Activated naive CD8-positive, alpha-beta T cell treated with anti-CD3 and anti-CD28 coated beads for 36 hours (primary cell): ENCODE results near the gene ACAP3. TPM values are rescaled to one million over a fixed set of nuclear protein-coding genes. Genes with fewer than 3 reads are reported as not detected.

Experiments
- DNase-seq: peaks from one replicate; pipeline ENCODE4 v3.0.0; 2021
- H3K27ac Mint-ChIP-seq: one replicate; pipeline ENCODE4 v1.8.0; 2022; ENCODE audit warnings: mild to moderate bottlenecking, moderate library complexity, mixed read lengths
- H3K27me3 Mint-ChIP-seq: one replicate; pipeline ENCODE4 v1.8.0; 2022; ENCODE audit warnings: mild to moderate bottlenecking, mixed read lengths
- H3K36me3 Mint-ChIP-seq: one replicate; pipeline ENCODE4 v1.8.0; 2021; ENCODE audit warnings: mild to moderate bottlenecking, mixed read lengths
- H3K4me1 Mint-ChIP-seq: one replicate; pipeline ENCODE4 v1.8.0; 2021; ENCODE audit warnings: mixed read lengths
- H3K4me3 Mint-ChIP-seq: one replicate; pipeline ENCODE4 v1.8.0; 2022; ENCODE audit warnings: mild to moderate bottlenecking, moderate library complexity, mixed read lengths
- H3K9me3 Mint-ChIP-seq: one replicate; pipeline ENCODE4 v1.8.0; 2022; ENCODE audit warnings: mixed read lengths
- total RNA-seq, 2 experiments: library from RNA; stranded (reverse); gene quantifications; one replicate each; pipeline ENCODE4 v1.2.3, GENCODE V29; 2021

Gene ACAP3, protein sequence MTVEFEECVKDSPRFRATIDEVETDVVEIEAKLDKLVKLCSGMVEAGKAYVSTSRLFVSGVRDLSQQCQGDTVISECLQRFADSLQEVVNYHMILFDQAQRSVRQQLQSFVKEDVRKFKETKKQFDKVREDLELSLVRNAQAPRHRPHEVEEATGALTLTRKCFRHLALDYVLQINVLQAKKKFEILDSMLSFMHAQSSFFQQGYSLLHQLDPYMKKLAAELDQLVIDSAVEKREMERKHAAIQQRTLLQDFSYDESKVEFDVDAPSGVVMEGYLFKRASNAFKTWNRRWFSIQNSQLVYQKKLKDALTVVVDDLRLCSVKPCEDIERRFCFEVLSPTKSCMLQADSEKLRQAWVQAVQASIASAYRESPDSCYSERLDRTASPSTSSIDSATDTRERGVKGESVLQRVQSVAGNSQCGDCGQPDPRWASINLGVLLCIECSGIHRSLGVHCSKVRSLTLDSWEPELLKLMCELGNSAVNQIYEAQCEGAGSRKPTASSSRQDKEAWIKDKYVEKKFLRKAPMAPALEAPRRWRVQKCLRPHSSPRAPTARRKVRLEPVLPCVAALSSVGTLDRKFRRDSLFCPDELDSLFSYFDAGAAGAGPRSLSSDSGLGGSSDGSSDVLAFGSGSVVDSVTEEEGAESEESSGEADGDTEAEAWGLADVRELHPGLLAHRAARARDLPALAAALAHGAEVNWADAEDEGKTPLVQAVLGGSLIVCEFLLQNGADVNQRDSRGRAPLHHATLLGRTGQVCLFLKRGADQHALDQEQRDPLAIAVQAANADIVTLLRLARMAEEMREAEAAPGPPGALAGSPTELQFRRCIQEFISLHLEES
- total RNA-seq = 10 to 100 TPM; 26.6 to 28.4 TPM

DNA sequence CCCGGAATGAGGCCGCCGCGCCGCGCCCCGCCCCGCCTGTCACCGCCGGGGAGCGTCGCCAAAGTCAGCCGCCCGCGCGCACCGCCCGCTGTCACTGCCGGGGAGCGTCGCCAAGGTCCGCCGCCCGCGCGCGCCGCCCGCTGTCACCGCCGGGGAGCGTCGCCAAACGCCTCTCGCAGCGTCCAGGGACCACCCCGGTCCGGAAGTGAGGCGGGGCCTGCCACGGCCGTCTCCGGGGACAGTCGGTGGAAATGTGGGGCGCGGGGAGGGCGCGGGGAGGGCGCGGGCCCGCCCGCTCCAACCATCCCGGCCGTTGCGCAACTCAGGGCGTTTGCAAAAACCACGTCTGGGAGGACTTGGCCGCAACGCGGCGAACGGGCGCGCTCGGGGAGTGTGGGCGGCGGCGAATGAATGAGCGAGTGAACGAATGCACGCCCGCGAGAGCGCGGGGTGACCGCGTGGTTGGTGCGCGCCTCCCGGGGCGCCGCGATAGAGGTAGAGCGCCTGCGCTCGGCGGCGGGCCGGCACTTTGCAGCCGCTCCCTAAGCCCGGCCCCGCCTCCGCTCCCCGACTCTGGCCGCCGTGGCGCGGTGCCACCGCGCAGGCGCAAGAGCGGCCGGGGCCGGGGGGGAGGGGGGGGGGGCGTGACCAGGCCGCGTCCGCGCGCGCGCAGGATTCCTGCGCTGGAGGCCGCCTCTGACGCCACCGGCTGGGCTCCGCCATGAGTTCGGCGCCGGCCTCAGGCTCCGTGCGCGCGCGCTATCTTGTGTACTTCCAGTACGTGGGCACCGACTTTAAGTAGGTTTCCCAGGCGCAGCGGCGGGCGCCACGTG is at the start of gene ACAP3, which contains the start of gene PUSL1:
TSS of gene ACAP3 (minus strand) at position 8 of the 833 bp plus-strand sequence. CDS start 115 bp downstream, outside the sequence.
TSS of gene PUSL1 (plus strand) at position 675 of the 833 bp plus-strand sequence. CDS start at position 722, 47 bp downstream.
- Mint-ChIP-seq H3K27me3 (no peaks in the 10 kb centered on the region), H3K27ac (peak within 1 kb of the TSS; percentile 86), H3K4me3 (peak within 1 kb of the TSS; percentile 85), H3K4me1 (peaks cover 20% of the 10 kb centered on the region), H3K36me3 (no peaks in the 10 kb centered on the region), H3K9me3 (no peaks in the 10 kb centered on the region)
- peak; percentile 94 for DNase-seq

DNA sequence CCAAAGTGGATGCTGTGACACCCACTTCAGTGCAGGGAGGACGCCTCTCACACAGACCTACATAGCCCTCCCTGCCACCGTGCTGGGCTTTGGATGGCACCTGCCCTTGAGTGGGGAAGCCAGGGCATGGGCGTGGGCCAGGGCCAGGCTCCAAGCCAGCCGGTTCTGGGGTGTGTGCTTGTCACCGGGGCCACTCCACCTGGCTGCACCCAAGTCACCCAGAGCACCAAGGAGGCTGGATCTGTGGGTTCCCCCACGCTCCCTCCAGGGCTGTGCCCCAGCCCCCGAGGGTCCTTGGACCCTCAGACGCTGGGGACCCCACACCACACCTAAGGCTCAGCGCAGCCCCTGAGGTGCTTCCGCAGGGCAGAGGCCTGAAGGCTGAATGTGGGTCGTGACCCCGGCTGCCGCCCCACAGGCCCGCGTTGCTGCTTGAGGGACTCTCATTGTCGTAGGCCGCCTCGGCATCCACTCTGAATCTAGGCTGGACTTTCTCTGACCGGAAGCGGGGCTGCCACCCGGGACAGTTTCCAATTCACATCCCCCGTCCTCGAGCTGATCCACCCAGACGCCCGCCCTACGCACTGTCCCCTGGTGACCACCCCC is 49.2 kb upstream of the ACAP3 start:
- no peaks in the 10 kb centered on the region for H3K36me3 Mint-ChIP-seq
- H3K4me3 Mint-ChIP-seq = no peak overlapping the region
- no peaks in the 10 kb centered on the region for H3K9me3 Mint-ChIP-seq
- peaks cover 14% of the 10 kb centered on the region for H3K4me1 Mint-ChIP-seq
- no peak overlapping the region for H3K27ac Mint-ChIP-seq
- DNase-seq = no peak
- H3K27me3 Mint-ChIP-seq = peaks cover 19% of the 10 kb centered on the region

DNA sequence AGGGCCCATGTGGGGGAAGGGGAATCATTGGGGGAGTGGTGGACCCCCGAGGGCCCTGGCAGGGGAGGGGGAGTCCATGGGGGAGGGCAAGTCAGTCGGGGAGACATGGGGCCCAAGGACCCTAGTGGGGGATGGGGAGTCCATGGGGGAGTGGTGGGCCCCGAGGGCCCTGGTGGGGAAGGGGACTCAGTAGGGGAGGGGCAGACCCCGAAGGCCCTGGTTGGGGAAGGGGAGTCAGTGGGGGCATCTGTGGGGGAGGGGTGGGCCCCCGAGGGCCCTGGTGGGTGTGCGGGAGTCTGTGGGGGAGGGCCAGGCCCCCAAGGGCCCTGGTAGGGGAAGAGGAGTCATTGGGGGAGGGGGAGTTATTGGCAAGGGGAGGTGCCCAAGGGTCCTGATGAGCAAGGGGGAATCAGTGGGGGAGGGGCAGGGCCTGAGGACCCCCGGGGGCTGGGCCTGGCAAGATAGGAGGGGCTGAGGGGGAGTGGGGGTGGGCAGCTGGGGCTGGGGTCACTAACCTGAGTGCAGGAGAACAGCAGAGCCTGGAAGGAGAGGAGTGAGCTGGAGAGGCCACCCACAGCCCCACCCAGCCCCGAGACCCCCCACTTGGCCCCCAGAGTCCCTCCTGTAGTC is 48.6 kb upstream of the ACAP3 start:
- no peak overlapping the region for H3K4me3 Mint-ChIP-seq
- no peaks in the 10 kb centered on the region for H3K9me3 Mint-ChIP-seq
- peaks cover 14% of the 10 kb centered on the region for H3K4me1 Mint-ChIP-seq
- no peak for DNase-seq
- peaks cover 19% of the 10 kb centered on the region for H3K27me3 Mint-ChIP-seq
- H3K27ac Mint-ChIP-seq = no peak overlapping the region
- no peaks in the 10 kb centered on the region for H3K36me3 Mint-ChIP-seq

DNA sequence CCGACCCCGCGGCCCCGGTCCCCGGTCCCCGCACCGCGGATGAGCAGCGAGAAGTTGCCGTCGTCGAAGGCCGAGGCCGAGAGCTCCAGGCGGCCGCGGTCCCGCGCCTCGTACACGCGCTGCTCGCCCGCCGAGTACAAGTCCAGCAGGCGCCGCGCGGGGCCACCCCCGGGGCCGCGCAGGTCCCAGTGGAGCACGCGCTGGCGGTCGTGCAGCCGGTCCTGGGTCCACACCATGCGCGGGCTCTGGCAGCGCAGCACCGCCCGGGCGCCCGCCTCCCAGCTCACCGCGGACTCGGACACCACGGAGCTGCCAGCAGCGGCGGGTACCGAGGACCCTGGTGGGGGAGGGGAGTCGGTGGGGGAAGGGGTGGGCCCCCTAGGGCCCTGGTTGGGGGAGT is 47.7 kb upstream of the ACAP3 start:
- peaks cover 14% of the 10 kb centered on the region for H3K4me1 Mint-ChIP-seq
- H3K27me3 Mint-ChIP-seq = peaks cover 19% of the 10 kb centered on the region
- no peaks in the 10 kb centered on the region for H3K36me3 Mint-ChIP-seq
- no peaks in the 10 kb centered on the region for H3K9me3 Mint-ChIP-seq
- H3K4me3 Mint-ChIP-seq = no peak overlapping the region
- peak; percentile 39 for DNase-seq
- no peak overlapping the region for H3K27ac Mint-ChIP-seq

DNA sequence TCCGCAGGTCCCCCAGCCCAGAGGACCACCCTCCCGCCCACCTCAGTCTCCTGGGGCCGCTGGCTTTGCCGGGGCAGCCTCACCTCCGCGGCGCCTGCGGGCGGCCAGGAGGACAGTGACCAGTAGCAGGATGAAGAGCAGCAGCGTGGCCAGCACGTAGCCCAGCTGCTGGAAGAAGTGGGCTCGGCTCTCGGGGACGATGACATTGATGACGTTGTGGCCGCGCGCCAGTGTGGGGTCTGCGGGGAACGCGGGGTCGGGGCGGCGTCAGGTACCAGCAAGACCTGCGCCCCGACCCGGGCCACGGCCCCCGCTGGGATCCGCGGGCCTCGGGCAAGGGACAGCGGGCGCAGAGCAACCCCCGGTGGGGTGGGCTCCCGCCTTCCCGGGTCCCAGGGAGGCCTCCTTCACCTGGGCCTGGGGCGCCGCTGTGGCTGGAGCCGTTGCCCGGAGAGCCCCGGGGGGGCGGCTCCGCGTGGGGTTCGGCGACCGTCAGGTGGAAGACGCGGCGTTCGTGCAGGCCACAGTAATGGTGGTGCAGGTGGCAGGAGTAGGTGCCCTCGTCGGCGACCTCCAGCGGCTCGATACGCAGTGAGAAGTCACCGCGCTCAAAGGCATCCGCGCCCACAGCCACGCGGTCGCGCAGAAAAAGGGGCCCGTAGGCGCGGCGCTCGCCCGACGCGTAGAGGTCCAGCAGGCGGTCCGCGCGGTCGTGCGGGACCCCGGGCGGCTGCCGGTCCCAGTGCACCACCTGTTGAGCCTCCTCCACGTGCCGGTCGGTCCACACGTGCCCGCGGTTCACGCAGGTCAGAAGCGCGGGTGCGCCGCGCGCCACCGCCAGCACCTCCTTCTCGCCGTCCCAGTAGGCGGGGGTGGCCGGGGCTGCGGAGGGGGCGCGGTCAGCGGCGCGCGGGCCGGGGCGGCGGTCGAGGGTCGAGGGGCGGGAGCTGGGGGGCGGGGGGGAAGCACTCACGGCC is 46.8 kb upstream of the ACAP3 start:
- Mint-ChIP-seq H3K4me1 (peaks cover 12% of the 10 kb centered on the region), H3K9me3 (no peaks in the 10 kb centered on the region), H3K36me3 (no peaks in the 10 kb centered on the region), H3K27ac (no peak overlapping the region), H3K4me3 (peak overlapping the region; percentile 29), H3K27me3 (peaks cover 19% of the 10 kb centered on the region)
- no peak for DNase-seq

DNA sequence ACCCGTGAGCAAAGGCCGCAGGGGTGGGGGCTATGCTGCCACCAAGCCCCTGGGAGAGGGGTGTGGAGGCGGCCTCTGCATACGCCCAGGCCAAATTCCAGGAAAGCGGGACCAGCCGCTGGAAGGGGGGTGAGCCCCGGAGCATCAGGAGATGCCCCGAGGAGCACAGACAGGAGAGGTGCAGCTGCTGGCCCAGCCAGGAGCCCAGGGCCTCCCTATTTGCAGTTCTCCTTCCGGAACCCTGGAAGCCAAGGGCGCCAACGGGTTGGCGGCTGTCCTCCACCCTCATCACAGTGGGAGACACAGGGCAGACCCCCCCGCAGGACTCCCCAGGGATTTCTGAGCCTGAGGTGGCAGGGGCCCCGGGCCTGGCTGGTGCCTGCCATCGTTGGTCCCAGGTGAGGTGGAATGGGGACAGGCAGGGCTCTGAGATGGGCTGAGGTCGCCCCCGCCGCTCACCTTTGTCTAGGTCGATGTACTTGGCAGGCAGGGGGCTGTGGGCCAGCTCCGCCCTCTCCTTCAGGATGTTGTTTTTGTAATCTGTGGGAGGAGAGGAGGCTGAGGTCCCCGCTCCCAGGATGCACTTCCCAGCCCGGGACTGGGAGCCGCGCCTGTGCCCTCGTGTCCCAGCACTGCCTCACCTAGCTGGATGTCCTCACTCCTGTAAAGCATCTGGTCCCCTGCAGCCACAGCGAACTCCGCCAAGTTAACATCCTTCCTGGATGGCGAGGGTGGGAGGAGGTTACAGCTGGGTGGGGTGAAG is 45.8 kb upstream of the ACAP3 start:
- Mint-ChIP-seq H3K27me3 (peaks cover 19% of the 10 kb centered on the region), H3K27ac (no peak overlapping the region), H3K4me1 (peaks cover 5% of the 10 kb centered on the region), H3K36me3 (no peaks in the 10 kb centered on the region), H3K4me3 (no peak overlapping the region), H3K9me3 (no peaks in the 10 kb centered on the region)
- no peak for DNase-seq

DNA sequence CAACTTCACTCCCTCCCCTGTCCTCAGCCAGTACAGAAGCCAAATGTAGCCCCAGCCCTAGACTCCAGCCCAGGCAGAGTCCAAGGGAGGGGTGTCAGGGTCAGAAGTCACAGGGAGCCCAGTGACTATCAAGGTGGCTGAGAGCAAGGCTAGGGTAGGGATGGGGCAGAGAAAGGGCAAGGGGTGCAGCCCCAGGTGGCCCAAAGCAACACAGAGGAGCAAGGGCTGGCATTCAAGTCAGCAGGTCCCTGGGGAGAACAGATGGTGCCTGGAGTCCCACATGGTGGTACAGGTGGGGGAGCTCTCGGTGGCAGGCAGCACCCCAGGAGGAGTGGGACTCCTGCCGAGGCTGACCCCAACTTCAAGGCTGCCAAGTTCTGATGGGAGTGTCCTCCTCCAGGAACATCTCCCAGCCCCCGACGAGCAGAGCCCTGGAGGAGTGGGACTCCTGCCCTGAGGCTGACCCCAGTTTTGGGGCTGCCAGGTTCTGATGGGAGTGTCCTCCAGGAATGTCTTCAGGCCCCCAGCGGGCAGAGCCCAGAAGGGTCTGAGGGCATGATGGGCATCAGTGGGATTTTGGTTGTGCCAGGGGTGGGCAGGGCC is 45.2 kb upstream of the ACAP3 start:
- peaks cover 19% of the 10 kb centered on the region for H3K27me3 Mint-ChIP-seq
- H3K36me3 Mint-ChIP-seq = no peaks in the 10 kb centered on the region
- no peaks in the 10 kb centered on the region for H3K9me3 Mint-ChIP-seq
- no peak for DNase-seq
- peaks cover 2% of the 10 kb centered on the region for H3K4me1 Mint-ChIP-seq
- H3K4me3 Mint-ChIP-seq = no peak overlapping the region
- no peak overlapping the region for H3K27ac Mint-ChIP-seq

DNA sequence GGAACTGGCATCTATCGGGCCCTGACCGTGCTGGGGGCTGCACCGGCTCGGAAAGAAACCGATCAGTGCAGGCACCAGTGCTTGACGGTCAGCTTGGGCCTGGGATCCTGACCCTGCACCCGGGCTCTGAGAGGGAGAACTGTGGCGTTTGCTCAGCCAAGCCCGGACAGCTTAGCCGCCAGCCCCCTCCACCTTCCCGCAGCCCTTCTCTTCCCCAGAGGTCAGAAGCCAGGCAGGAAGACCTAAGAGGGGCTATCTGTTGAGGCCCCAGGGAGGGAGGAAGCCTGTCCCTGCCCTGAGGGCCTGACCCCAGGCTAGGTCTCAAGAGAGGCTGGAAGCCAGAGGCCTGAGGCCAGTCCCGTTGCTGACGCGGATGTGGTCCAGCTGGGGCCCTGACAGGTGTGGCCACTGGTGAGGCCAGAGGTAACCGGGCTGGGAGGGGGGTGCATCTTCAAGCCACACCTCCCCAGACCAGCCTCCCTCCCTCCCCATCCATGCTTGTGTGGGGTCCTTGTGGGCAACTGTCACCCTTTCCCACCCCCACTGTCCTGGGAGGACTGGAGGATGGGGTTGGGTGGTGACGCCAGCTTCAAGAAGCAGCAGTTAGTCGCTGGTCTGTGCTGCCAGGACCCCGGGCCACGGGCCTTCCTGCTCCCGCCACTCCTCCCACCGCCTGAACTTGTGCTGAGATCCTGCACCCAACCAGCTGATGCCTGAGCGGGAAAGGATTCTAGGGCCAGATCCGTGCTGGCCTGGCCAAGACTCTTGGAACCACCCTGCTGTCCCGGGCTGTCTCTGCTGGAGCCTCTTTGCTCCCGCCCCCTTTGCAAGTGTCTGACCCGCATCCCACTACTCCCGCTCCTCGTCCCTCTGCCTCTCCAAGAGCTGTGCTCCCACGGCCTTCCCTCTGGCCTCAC is 44.0 kb upstream of the ACAP3 start:
- DNase-seq = no peak
- no peaks in the 10 kb centered on the region for H3K9me3 Mint-ChIP-seq
- peak overlapping the region; percentile 52 for H3K4me3 Mint-ChIP-seq
- no peaks in the 10 kb centered on the region for H3K36me3 Mint-ChIP-seq
- H3K4me1 Mint-ChIP-seq = peaks cover 5% of the 10 kb centered on the region
- peaks cover 19% of the 10 kb centered on the region for H3K27me3 Mint-ChIP-seq
- H3K27ac Mint-ChIP-seq = no peak overlapping the region

DNA sequence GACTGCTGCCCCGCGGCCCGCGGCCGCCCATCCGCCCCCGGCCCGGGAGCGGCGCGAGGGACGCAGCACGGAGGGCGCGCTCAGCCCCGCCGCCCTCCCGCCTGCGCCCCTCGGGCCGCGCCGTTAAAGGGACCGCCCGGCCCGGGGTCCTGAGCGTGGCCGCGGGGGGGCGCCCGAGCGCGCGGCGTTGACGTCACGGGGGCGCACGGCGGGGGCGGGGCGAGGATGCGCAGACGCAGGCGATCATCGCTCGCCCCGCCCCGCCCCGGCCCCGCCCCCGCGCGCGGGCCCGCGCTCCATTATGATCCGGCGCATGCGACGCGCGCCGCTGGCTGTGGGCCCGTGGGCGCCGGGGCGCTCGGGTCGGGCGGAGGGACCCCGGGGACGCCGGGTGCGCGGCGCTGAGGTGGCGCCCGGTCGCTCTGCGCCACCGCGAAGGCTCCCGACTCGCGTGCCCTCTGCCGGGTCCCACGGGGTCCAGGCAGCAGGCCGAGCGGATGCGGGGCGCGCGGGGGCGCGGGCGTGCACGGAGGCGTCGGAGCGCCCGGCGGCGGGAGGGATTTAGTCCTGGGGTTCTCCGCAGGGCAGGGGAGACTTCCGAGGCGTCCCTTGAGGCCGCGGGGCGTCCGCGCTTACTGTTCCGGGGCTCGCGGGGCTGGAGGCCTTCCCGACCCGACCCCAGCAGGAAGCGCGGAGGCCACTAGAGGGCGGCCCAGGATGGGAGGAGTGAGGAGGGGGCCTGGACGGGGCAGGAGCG is 41.7 kb upstream of the ACAP3 start, which contains the start of gene DVL1:
TSS of gene DVL1 (minus strand) at position 163 of the 757 bp plus-strand sequence. CDS start 353 bp downstream, outside the sequence.
- Mint-ChIP-seq H3K4me3 (peak within 1 kb of the TSS; percentile 80), H3K27ac (no peak within 1 kb of the TSS), H3K9me3 (no peaks in the 10 kb centered on the region), H3K36me3 (no peaks in the 10 kb centered on the region), H3K4me1 (peaks cover 5% of the 10 kb centered on the region), H3K27me3 (peaks cover 19% of the 10 kb centered on the region)
- peak; percentile 78 for DNase-seq

DNA sequence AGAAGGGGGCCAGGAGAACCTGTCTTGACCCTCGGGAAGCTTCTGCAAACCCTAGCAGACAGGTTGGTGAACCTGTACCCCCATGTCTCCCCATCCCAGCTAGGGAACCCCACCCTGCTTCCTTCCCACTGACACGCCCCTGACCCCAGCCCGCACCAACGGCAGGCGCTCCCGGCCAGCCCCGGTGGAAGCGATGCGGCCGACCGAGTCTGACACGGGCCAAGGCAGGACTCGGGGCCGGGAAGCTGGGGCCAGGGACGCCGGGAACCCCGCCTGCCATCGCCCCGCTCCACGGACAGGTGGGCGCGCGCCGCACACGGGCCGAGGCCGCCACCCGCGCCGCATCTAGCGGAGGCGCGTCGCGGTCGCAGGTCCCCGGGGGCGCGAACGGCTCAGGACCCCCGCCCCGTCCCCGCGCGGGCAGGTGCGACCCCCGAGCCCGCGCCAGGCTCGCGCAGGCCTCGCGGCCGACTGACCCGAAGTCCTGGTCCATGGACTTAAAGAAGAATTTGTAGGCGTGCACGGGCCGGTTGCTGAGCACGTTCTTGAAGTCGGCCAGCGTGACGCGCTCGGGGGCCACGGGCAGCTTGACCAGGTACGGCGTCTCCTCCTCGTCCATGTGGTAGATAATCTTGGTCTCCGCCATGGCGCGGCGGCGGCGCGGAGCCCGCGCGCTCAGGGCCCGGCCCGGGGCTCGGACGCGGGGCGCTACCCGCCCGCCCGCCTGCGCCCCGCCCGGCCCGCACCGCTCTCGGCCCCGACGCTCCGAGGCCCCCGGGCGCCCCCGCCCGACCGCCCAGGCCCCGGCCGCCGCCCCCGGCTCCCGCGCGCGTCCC is 40.9 kb upstream of the ACAP3 start:
- DNase-seq = no peak
- H3K4me3 Mint-ChIP-seq = peak overlapping the region; percentile 80
- H3K27ac Mint-ChIP-seq = no peak overlapping the region
- H3K4me1 Mint-ChIP-seq = peaks cover 5% of the 10 kb centered on the region
- H3K27me3 Mint-ChIP-seq = peaks cover 13% of the 10 kb centered on the region
- no peaks in the 10 kb centered on the region for H3K9me3 Mint-ChIP-seq
- H3K36me3 Mint-ChIP-seq = no peaks in the 10 kb centered on the region
